ENCODE results near the gene HSD17B2. TPM values are rescaled to one million over a fixed set of nuclear protein-coding genes. Genes with fewer than 3 reads are reported as not detected.
"Not testable (repeated sequence)": the region's sequence is repeated elsewhere in the genome, so short reads cannot be mapped to it uniquely, and the experiment has no call there.

HSD17B2 gene
- total RNA-seq, 1 donor: not detected

DNA sequence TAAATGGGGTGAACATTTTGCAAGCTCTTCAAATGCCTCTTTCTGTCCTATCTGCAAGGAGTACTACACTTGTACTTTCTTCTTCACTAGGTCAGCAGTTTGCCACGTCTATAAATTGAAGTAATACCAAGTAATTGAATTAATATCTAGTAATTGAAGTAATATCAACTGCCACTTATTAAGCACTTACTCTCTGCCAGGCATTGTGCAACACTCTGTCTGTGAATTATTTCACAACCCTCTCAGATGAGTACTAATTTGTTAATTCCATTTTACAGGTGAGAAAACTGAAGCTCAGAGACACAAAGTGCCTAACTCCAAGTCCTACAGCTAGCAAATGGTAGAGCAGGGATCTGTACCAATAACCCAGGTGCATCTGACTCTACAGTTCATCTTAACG is 27.9 kb upstream of the HSD17B2 start:
- no peak for DNase-seq (ENCODE audit: insufficient read length, low spot score, missing footprints)
- TF ChIP-seq, protein P1, sequence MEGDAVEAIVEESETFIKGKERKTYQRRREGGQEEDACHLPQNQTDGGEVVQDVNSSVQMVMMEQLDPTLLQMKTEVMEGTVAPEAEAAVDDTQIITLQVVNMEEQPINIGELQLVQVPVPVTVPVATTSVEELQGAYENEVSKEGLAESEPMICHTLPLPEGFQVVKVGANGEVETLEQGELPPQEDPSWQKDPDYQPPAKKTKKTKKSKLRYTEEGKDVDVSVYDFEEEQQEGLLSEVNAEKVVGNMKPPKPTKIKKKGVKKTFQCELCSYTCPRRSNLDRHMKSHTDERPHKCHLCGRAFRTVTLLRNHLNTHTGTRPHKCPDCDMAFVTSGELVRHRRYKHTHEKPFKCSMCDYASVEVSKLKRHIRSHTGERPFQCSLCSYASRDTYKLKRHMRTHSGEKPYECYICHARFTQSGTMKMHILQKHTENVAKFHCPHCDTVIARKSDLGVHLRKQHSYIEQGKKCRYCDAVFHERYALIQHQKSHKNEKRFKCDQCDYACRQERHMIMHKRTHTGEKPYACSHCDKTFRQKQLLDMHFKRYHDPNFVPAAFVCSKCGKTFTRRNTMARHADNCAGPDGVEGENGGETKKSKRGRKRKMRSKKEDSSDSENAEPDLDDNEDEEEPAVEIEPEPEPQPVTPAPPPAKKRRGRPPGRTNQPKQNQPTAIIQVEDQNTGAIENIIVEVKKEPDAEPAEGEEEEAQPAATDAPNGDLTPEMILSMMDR (IDR thresholded peaks at IDR 0.05; ENCODE audit: extremely low read depth, low read depth, low read length): no peak
- Histone ChIP-seq H3K79me2 (ENCODE audit: insufficient read depth, low read length) (no peaks in the 10 kb centered on the region), H3K4me3 (ENCODE audit: insufficient read depth, low read length) (no peak overlapping the region), H4K20me1 (ENCODE audit: insufficient read depth, low read length) (no peaks in the 10 kb centered on the region), H3K36me3 (ENCODE audit: insufficient read depth, low read length) (no peaks in the 10 kb centered on the region), H2AFZ (ENCODE audit: low read length) (no peak overlapping the region), H3K27me3 (ENCODE audit: insufficient read depth, low read length) (peaks cover 8% of the 10 kb centered on the region), H3K9me3 (ENCODE audit: low read depth, low read length) (no peaks in the 10 kb centered on the region), H3K4me1 (ENCODE audit: insufficient read depth, low read length) (no peaks in the 10 kb centered on the region), H3K4me2 (ENCODE audit: insufficient read depth, low read length) (no peak overlapping the region), H3K27ac (ENCODE audit: low read depth, low read length) (no peak overlapping the region)

GRCh38 chr16:82008957-82009592 is 26.0 kb upstream of the HSD17B2 start:
- H4K20me1 ChIP-seq (ENCODE audit: insufficient read depth, low read length): no peaks in the 10 kb centered on the region
- no peak overlapping the region for H3K4me3 ChIP-seq (ENCODE audit: insufficient read depth, low read length)

DNA sequence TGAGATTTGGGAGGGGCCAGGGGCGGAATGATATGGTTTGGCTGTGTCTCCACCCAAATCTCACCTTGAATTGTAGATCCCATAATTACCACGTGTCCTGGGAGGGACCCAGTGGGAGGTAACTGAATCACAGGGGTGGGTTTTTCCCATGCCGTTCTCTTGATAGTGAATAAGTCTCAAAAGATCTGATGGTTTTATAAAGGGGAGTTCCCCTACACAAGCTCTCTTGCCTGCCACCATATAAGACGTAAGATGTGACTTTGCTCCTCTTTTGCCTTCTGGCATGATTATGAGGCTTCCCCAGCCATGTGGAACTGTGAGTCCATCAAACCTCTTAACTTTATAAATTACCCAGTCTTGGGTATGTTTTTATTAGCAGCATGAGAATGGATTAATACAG is 25.3 kb upstream of the HSD17B2 start:
- not testable (repeated sequence) for H3K27me3 ChIP-seq (ENCODE audit: insufficient read depth, low read length); H4K20me1 ChIP-seq (ENCODE audit: insufficient read depth, low read length); H3K9me3 ChIP-seq (ENCODE audit: low read depth, low read length); H3K4me1 ChIP-seq (ENCODE audit: insufficient read depth, low read length); H3K79me2 ChIP-seq (ENCODE audit: insufficient read depth, low read length); H3K27ac ChIP-seq (ENCODE audit: low read depth, low read length); H3K4me3 ChIP-seq (ENCODE audit: insufficient read depth, low read length); H3K36me3 ChIP-seq (ENCODE audit: insufficient read depth, low read length); H2AFZ ChIP-seq (ENCODE audit: low read length); H3K4me2 ChIP-seq (ENCODE audit: insufficient read depth, low read length); DNase-seq (ENCODE audit: insufficient read length, low spot score, missing footprints)

More at GRCh38 chr16:82008957-82009592, 26.0 kb upstream of the HSD17B2 start:
- peaks cover 8% of the 10 kb centered on the region for H3K27me3 ChIP-seq (ENCODE audit: insufficient read depth, low read length)
- no peaks in the 10 kb centered on the region for H3K4me1 ChIP-seq (ENCODE audit: insufficient read depth, low read length)
- H3K27ac ChIP-seq (ENCODE audit: low read depth, low read length): no peak overlapping the region
- TF ChIP-seq, protein P1 (IDR thresholded peaks at IDR 0.05; ENCODE audit: extremely low read depth, low read depth, low read length): no peak
- no peaks in the 10 kb centered on the region for H3K9me3 ChIP-seq (ENCODE audit: low read depth, low read length)
- no peak for DNase-seq (ENCODE audit: insufficient read length, low spot score, missing footprints)
- no peak overlapping the region for H2AFZ ChIP-seq (ENCODE audit: low read length)
- H3K4me2 ChIP-seq (ENCODE audit: insufficient read depth, low read length): no peak overlapping the region
- H3K79me2 ChIP-seq (ENCODE audit: insufficient read depth, low read length): no peaks in the 10 kb centered on the region
- H3K36me3 ChIP-seq (ENCODE audit: insufficient read depth, low read length): no peaks in the 10 kb centered on the region

DNA sequence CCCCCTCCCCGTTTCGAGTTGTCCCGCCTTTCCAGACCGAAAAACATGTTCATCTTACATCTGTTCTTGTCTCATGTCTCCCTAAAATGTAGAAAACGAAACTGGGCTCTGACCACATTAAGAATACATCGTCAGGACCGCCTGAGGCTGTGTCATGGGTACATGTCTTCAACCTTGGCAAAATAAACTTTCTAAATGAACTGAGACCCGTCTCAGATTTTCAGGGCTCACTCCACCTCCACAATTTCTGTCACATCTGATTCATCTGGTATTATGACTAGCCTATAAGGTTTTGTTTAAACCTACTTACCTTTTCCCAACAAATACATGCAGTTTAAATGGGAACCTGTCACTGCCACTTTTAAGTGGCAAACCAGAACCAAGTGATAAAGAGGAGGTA is 24.4 kb upstream of the HSD17B2 start:
- Histone ChIP-seq H3K36me3 (ENCODE audit: insufficient read depth, low read length) (no peaks in the 10 kb centered on the region), H3K9me3 (ENCODE audit: low read depth, low read length) (no peaks in the 10 kb centered on the region), H3K27me3 (ENCODE audit: insufficient read depth, low read length) (peaks cover 8% of the 10 kb centered on the region), H2AFZ (ENCODE audit: low read length) (peak overlapping the region; percentile 91), H3K79me2 (ENCODE audit: insufficient read depth, low read length) (no peaks in the 10 kb centered on the region), H3K4me3 (ENCODE audit: insufficient read depth, low read length) (peak overlapping the region; percentile 66), H3K4me1 (ENCODE audit: insufficient read depth, low read length) (no peaks in the 10 kb centered on the region), H3K4me2 (ENCODE audit: insufficient read depth, low read length) (peak overlapping the region; percentile 68), H4K20me1 (ENCODE audit: insufficient read depth, low read length) (no peaks in the 10 kb centered on the region), H3K27ac (ENCODE audit: low read depth, low read length) (no peak overlapping the region)
- no peak for DNase-seq (ENCODE audit: insufficient read length, low spot score, missing footprints)
- TF ChIP-seq, protein P1 (IDR thresholded peaks at IDR 0.05; ENCODE audit: extremely low read depth, low read depth, low read length): no peak
